ENCODE data around the gene HES1.
"Not testable (repeated sequence)": the region's sequence is repeated elsewhere in the genome, so short reads cannot be mapped to it uniquely, and the experiment has no call there.

HES1 gene

DNA sequence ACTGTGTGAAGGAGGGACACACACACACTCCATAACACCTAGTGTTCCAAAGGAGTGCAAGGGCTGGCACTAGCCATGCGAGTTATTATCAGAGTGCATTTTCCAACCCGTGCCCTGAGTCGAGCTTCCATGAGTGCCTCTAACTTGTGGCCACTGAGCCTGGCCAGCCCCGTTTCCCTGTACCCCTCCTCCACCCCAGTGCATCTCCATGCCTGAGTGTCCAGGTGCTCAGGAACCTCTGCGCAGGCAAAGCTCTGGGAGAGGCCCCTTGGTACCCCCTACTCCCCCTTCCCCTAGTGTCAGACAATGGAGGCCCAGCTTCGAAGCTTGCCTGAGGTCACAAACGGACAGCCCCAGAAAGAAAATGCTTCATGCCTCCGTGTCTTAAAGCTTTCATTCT is 45.2 kb upstream of the HES1 start:
- no peak overlapping the region for H3K4me3 ChIP-seq (ENCODE audit: control insufficient read depth, low read depth, low read length)
- TF ChIP-seq, protein P1, sequence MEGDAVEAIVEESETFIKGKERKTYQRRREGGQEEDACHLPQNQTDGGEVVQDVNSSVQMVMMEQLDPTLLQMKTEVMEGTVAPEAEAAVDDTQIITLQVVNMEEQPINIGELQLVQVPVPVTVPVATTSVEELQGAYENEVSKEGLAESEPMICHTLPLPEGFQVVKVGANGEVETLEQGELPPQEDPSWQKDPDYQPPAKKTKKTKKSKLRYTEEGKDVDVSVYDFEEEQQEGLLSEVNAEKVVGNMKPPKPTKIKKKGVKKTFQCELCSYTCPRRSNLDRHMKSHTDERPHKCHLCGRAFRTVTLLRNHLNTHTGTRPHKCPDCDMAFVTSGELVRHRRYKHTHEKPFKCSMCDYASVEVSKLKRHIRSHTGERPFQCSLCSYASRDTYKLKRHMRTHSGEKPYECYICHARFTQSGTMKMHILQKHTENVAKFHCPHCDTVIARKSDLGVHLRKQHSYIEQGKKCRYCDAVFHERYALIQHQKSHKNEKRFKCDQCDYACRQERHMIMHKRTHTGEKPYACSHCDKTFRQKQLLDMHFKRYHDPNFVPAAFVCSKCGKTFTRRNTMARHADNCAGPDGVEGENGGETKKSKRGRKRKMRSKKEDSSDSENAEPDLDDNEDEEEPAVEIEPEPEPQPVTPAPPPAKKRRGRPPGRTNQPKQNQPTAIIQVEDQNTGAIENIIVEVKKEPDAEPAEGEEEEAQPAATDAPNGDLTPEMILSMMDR (conservative IDR thresholded peaks at IDR 0.05; ENCODE audit: control insufficient read depth, insufficient read depth, low read depth, low read length) = no peak
- no peak for DNase-seq (ENCODE audit: low read depth)

DNA sequence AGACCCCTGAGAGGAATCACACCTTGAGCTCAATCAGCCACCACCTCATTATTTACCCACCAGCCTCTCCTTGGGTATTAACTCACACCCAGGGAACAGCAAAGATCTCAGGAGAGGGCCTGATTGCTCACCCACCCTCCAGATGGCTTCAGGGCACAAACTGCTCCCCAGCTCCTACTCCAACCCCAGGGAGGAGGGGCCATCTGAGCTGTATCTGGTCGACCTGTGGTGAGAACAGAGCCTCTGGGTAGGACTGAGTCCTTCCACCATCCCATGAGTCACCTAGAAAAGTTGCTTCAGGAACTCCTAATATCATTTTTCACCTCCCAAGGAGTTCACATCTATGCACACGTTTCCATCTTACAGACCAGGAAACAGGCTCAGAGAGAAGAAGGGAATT is 44.8 kb upstream of the HES1 start:
- peak; percentile 79 for DNase-seq (ENCODE audit: low read depth)
- TF ChIP-seq, protein P1 (conservative IDR thresholded peaks at IDR 0.05; ENCODE audit: control insufficient read depth, insufficient read depth, low read depth, low read length) = no peak

DNA sequence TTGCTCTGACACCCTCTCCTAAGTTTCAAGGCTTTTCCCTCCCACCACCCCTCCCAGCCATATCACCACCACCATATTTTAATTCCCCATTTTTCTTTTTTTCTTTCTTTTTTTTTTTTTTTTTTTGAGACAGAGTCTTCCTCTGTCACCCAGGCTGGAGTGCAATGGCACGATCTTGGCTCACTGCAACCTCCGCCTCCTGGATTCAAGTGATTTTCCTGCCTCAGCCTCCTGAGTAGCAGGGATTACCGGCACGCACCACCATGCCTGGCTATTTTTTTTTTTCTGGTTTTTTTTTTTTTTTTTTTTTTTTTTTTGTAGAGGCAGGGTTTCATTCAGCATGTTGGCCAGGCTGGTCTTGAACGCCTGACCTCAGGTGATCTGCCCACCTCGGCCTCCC is 44.1 kb upstream of the HES1 start:
- not testable (repeated sequence) for H3K4me3 ChIP-seq (ENCODE audit: control insufficient read depth, low read depth, low read length); DNase-seq (ENCODE audit: low read depth)

More for the DNA sequence above, 44.8 kb upstream of the HES1 start:
- H3K4me3 ChIP-seq (ENCODE audit: control insufficient read depth, low read depth, low read length) = no peak overlapping the region

- no peak overlapping the region for H3K4me3 ChIP-seq (ENCODE audit: control insufficient read depth, low read depth, low read length)
- TF ChIP-seq, protein P1 (conservative IDR thresholded peaks at IDR 0.05; ENCODE audit: control insufficient read depth, insufficient read depth, low read depth, low read length) = no peak
- DNase-seq (ENCODE audit: low read depth) = no peak
Measured at GRCh38 chr3:194092881-194093301, 43.1 kb upstream of the HES1 start.

GRCh38 chr3:194093842-194094241 is 42.1 kb upstream of the HES1 start:
- TF ChIP-seq, protein P1 (conservative IDR thresholded peaks at IDR 0.05; ENCODE audit: control insufficient read depth, insufficient read depth, low read depth, low read length) = no peak
- DNase-seq (ENCODE audit: low read depth) = no peak
- no peak overlapping the region for H3K4me3 ChIP-seq (ENCODE audit: control insufficient read depth, low read depth, low read length)

GRCh38 chr3:194095464-194095863 is 40.5 kb upstream of the HES1 start:
- DNase-seq (ENCODE audit: low read depth) = no peak
- H3K4me3 ChIP-seq (ENCODE audit: control insufficient read depth, low read depth, low read length) = no peak overlapping the region
- TF ChIP-seq, protein P1 (conservative IDR thresholded peaks at IDR 0.05; ENCODE audit: control insufficient read depth, insufficient read depth, low read depth, low read length) = no peak

DNA sequence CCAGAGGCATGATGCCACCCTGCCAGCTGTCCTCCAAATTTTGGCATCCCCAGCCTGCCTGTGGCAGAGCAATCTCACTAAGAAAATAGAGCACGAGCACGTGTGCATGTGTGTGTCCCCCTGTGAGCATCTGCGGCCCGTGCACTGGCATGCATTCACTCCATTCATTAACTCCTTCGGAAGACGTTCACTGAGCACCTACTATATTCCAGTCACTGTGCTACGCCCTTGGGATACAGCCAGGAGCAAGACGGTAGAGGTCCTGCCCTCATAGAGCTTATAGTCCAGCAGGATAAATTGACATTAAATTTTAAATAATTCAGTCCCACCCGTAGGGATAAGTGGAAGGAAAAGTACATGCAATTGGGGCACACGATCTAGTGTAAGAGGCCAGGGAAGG is 40.0 kb upstream of the HES1 start:
- no peak overlapping the region for H3K4me3 ChIP-seq (ENCODE audit: control insufficient read depth, low read depth, low read length)
- TF ChIP-seq, protein P1 (conservative IDR thresholded peaks at IDR 0.05; ENCODE audit: control insufficient read depth, insufficient read depth, low read depth, low read length) = no peak
- no peak for DNase-seq (ENCODE audit: low read depth)

Data from fibroblast of mammary gland (primary cell).